WERI-Rb-1 (cell line): ENCODE data around the gene SDC1.

ENCODE experiments used
- DNase-seq: peaks from one replicate; pipeline ENCODE4 v3.0.0-alpha.2; 2020
- H3K27ac ChIP-seq: fragments of 250-450 bp; sonication (Bioruptor Pico); 2 replicates; pipeline ENCODE4 v1.5.1; 2020; ENCODE audit warnings: mild to moderate bottlenecking, moderate library complexity
- H3K27me3 ChIP-seq: fragments of 250-450 bp; sonication (Bioruptor Pico); 2 replicates; pipeline ENCODE4 v1.5.1; 2021; ENCODE audit warnings: mild to moderate bottlenecking, low read depth, moderate library complexity; ENCODE audit not compliant: insufficient read depth, severe bottlenecking
- H3K36me3 ChIP-seq: fragments of 250-450 bp; sonication (Bioruptor Pico); 2 replicates; pipeline ENCODE4 v1.5.1; 2020; ENCODE audit warnings: mild to moderate bottlenecking, moderate library complexity
- H3K4me3 ChIP-seq: 2 replicates; pipeline ENCODE4 v1.5.1; 2011; ENCODE audit warnings: low read depth, mild to moderate bottlenecking, control low read depth, low read length
- H3K9me3 ChIP-seq: fragments of 250-450 bp; sonication (Bioruptor Pico); 2 replicates; pipeline ENCODE4 v1.5.1; 2021; ENCODE audit warnings: mild to moderate bottlenecking, moderate library complexity; ENCODE audit not compliant: severe bottlenecking
- TF ChIP-seq, protein P1 (sequence below): IDR thresholded peaks from 2 replicates; pipeline ENCODE4 v1.5.1; 2011; ENCODE audit warnings: low read depth, mild to moderate bottlenecking, control low read depth, inconsistent platforms, low read length

SDC1 gene

DNA sequence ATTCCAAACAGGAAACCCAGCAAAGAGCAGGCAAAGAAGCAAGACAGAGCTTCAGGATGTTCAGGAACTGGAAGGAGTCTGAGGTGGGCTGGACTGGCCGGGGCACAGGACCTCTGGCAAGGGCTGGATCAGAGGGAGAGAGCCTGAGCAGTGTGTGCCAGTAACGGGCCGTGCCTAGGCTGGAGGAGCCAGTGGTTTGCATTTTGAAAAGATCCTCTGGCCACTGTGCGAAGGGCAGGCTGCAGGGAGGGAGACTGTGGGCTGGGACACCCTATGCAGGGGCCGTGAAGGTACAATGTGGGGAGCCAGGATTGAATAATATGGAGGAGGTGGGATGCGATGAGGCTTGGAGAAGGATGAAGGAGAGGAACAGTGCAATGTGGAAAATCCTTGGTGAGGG, 6.2 kb upstream of the SDC1 start:
- TF ChIP-seq, protein P1, sequence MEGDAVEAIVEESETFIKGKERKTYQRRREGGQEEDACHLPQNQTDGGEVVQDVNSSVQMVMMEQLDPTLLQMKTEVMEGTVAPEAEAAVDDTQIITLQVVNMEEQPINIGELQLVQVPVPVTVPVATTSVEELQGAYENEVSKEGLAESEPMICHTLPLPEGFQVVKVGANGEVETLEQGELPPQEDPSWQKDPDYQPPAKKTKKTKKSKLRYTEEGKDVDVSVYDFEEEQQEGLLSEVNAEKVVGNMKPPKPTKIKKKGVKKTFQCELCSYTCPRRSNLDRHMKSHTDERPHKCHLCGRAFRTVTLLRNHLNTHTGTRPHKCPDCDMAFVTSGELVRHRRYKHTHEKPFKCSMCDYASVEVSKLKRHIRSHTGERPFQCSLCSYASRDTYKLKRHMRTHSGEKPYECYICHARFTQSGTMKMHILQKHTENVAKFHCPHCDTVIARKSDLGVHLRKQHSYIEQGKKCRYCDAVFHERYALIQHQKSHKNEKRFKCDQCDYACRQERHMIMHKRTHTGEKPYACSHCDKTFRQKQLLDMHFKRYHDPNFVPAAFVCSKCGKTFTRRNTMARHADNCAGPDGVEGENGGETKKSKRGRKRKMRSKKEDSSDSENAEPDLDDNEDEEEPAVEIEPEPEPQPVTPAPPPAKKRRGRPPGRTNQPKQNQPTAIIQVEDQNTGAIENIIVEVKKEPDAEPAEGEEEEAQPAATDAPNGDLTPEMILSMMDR: no peak
- Histone ChIP-seq H3K4me3 (no peak overlapping the region), H3K36me3 (no peaks in the 10 kb centered on the region), H3K27ac (no peak overlapping the region), H3K9me3 (no peaks in the 10 kb centered on the region), H3K27me3 (no peaks in the 10 kb centered on the region)
- DNase-seq: peak; percentile 8

DNA sequence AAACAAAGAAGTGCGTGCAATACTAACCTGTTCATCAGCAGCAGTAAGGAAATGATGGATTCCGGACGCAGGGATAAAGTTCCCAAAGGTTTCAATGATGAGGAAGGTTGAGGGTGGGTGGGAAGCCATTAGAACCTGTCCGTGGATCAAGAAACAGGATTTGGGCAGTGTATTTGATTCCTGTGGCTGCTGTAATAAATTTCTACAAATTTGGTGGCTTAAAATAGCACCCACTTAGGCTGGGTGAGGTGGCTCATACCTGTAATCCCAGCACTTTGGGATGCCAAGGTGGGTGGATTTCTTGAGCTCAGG, 5.1 kb upstream of the SDC1 start:
- peak; percentile 2 for DNase-seq
- Histone ChIP-seq H3K36me3 (no peaks in the 10 kb centered on the region), H3K27me3 (peaks cover 2% of the 10 kb centered on the region), H3K9me3 (no peaks in the 10 kb centered on the region), H3K4me3 (no peak overlapping the region), H3K27ac (no peak overlapping the region)
- TF ChIP-seq, protein P1: no peak

DNA sequence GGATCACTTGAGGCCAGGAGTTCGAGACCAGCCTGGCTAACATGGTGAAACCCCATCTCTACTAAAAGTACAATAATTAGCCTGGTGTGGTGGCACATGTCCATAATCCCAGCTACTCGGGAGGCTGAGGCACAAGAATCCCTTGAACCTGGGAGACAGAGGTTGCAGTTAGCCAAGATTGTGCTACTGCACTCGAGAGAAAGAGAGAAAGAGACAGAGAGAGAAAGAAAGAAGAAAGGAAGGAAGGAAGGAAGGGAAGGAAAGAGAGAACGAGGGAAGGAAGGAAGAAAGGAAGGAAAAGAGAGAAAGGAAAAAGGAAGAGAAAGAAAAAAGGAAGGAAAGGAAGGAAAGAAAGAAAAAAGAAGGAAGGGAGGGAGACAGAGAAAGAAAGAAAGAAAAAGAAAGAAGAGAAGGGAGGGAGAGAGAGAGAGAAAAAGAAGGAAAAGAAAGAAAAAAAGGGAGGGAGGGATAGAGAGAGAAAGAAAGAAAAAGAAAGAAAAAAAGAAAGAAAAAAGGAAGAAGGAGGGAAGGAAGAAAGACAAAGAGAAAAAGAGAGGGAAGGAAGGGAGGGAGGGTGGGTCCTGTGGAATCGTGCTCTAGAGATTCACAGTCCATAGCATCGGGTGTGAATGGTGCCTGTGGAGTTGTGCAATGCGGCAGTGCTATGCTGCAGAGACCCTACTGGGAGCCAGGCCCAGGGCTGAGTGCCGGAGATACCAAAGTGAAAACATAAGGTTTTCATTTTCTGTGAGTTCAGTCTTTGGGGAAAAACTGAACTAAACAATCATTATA, 4.6 kb upstream of the SDC1 start:
- H3K27me3 ChIP-seq: peaks cover 2% of the 10 kb centered on the region
- peak; percentile 4 for DNase-seq
- H3K4me3 ChIP-seq: no peak overlapping the region
- TF ChIP-seq, protein P1: no peak
- H3K36me3 ChIP-seq: no peaks in the 10 kb centered on the region
- H3K27ac ChIP-seq: no peak overlapping the region
- H3K9me3 ChIP-seq: no peaks in the 10 kb centered on the region

DNA sequence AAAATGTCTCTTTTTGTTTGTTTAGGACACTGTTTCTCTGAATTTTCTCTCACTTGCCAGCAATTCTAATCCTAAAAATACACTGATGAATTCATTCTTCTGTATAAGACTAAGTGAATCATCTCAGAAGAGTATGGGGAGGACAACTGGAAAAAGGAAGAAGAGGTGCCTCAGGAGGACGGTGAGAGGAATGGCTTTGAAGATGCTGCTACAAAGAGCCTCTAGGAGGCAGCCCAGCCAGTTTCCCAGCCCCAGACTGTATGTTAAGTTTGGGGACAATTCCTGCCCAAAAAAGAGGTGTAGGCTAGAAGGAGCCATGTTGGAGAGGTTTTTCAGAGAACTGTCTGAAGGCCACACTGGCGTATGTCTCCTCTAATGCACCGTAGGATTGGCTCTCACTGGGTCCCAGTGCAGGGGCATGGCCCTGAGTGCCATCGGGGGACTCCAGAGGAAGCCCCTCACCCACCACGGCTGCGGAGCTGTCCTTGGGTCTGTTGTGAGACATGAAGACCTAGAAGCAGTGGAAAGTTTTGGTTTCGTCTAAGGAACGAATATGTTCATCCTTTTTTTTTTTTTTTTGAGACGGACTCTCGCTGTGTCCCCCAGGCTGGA, 3.1 kb upstream of the SDC1 start:
- no peak overlapping the region for H3K27ac ChIP-seq
- no peaks in the 10 kb centered on the region for H3K9me3 ChIP-seq
- DNase-seq: peak; percentile 7
- H3K36me3 ChIP-seq: no peaks in the 10 kb centered on the region
- TF ChIP-seq, protein P1: 0 out of 2 replicates have a peak, but pooled peaks have one; percentile 19
- peaks cover 2% of the 10 kb centered on the region for H3K27me3 ChIP-seq
- no peak overlapping the region for H3K4me3 ChIP-seq

DNA sequence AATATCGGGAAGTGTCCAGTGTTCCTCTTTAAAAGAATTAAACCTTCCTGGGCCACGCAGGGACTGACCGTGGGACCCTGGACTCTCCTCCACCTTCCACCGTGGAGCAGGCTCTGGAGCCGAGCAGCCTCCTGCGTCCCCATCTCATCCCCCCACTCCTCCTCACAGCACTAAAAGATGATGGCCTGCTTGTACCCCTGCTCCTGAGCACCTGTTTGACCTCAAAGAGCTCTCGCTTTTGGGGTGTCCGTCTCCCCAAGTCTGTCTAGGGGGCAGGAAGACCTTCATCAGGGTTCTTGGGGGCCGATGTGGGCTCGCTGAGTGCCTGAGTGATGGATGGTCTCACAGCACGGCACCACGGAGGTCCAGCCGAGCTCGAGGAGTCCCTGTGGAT, 1.2 kb upstream of the SDC1 start:
- H3K4me3 ChIP-seq: no peak overlapping the region
- H3K9me3 ChIP-seq: no peaks in the 10 kb centered on the region
- H3K27me3 ChIP-seq: peaks cover 2% of the 10 kb centered on the region
- peak; percentile 7 for DNase-seq
- peaks cover 3% of the 10 kb centered on the region; the same call in 1 of the 2 replicates for H3K36me3 ChIP-seq
- TF ChIP-seq, protein P1: no peak
- no peak overlapping the region for H3K27ac ChIP-seq
